Endothelial cell of umbilical vein (primary cell): Measurements from ENCODE around the gene AZU1. TPM values are rescaled to one million over a fixed set of nuclear protein-coding genes. Genes with fewer than 3 reads are reported as not detected.
A peak's percentile ranks its signal among the peaks of the same experiment; 100 is the strongest.

Source experiments
- BruUV-seq: library from RNA; stranded (reverse); fragments of 400-500 nt; replicated peaks from 2 replicates; lab custom pipeline; 2021; lab: Mats Ljungman, UMichigan
- CTCF ChIA-PET: fragments of 300-600, 350-600 bp; sonication (Branson Sonifier 250); formaldehyde crosslinking; loops from one replicate; lab custom pipeline; 2021; ENCODE audit warnings: antibody characterized with exemption, inconsistent platforms; lab: Charles Lee
- POLR2A ChIA-PET: fragments of 300-600, 350-600 bp; sonication (Branson Sonifier 250); formaldehyde crosslinking; loops from one replicate; lab custom pipeline; 2021; ENCODE audit warnings: antibody characterized with exemption, inconsistent platforms; lab: Charles Lee
- DNase-seq: peaks from one replicate; pipeline ENCODE4 v3.0.0-alpha.2; 2011; ENCODE audit warnings: low read depth, low spot score
- FAIRE-seq: peaks from 2 replicates; lab custom pipeline; 2011; peaks lifted over from hg19 to GRCh38; lab: Jason Lieb, UNC
- H2AFZ ChIP-seq: 2 replicates; pipeline ENCODE4 v1.6.0; 2012; ENCODE audit warnings: low read depth, low read length, control low read depth, inconsistent platforms
- H3K27ac ChIP-seq: 2 replicates; pipeline ENCODE4 v1.5.1; 2011; ENCODE audit warnings: low read depth, mild to moderate bottlenecking, control low read depth, low read length, moderate library complexity; ENCODE audit not compliant: insufficient read depth
- H3K27me3 ChIP-seq, 2 experiments: 2 replicates each; pipeline versions ENCODE4 v1.6.0 to v1.6.1; 2011; ENCODE audit warnings: low read length in 2 of 2, mixed read lengths in 1 of 2; ENCODE audit not compliant: control insufficient read depth in 2 of 2, insufficient read depth in 2 of 2
- H3K36me3 ChIP-seq, 2 experiments: 2 replicates in 1 of 2; 3 replicates in 1 of 2; pipeline ENCODE4 v1.5.1; 2011; ENCODE audit warnings: low read length in 2 of 2, mild to moderate bottlenecking in 1 of 2, moderate library complexity in 1 of 2; ENCODE audit not compliant: control insufficient read depth in 2 of 2, insufficient read depth in 2 of 2; ENCODE audit errors: extremely low read depth in 1 of 2
- H3K4me1 ChIP-seq: 3 replicates; pipeline ENCODE4 v1.5.1; 2011; ENCODE audit warnings: mild to moderate bottlenecking, low read length; ENCODE audit not compliant: control insufficient read depth, insufficient read depth; ENCODE audit errors: extremely low read depth
- H3K4me2 ChIP-seq: 2 replicates; pipeline ENCODE4 v1.6.1; 2011; ENCODE audit warnings: low read length, control low read depth, mixed read lengths; ENCODE audit not compliant: insufficient read depth
- H3K4me3 ChIP-seq, 3 experiments: fragments of 200-600 bp in 1 of 3; sonication (generic), shearing (Covaris generic) in 1 of 3; replicated peaks in 1 of 3; 2 replicates each; pipeline ENCODE4 v1.5.1; 2011 to 2016; ENCODE audit warnings: control low read depth in 3 of 3, low read length in 3 of 3, mild to moderate bottlenecking in 2 of 3, inconsistent platforms in 1 of 3, low read depth in 1 of 3, moderate library complexity in 1 of 3; ENCODE audit not compliant: insufficient read depth in 1 of 3
- H3K79me2 ChIP-seq: 2 replicates; pipeline ENCODE4 v1.6.0; 2012; ENCODE audit warnings: low read length, inconsistent platforms; ENCODE audit not compliant: control insufficient read depth, insufficient read depth
- H3K9ac ChIP-seq: replicated peaks from 2 replicates; pipeline ENCODE3; 2011; ENCODE audit warnings: low read length, control low read depth; ENCODE audit not compliant: insufficient read depth; ENCODE audit errors: extremely low read depth
- H3K9me1 ChIP-seq: replicated peaks from 3 replicates; pipeline ENCODE4 v1.6.0; 2011; ENCODE audit warnings: mild to moderate bottlenecking, low read length; ENCODE audit not compliant: control insufficient read depth, insufficient read depth; ENCODE audit errors: extremely low read depth
- H3K9me3 ChIP-seq: replicated peaks from 2 replicates; pipeline ENCODE4 v1.5.1; 2012; ENCODE audit warnings: low read length, inconsistent platforms; ENCODE audit not compliant: control insufficient read depth, insufficient read depth
- H4K20me1 ChIP-seq: replicated peaks from 2 replicates; pipeline ENCODE3; 2011; ENCODE audit warnings: mild to moderate bottlenecking, low read length; ENCODE audit not compliant: control insufficient read depth, insufficient read depth; ENCODE audit errors: extremely low read depth
- POLR2AphosphoS5 ChIP-seq: IDR thresholded peaks from 2 replicates; pipeline ENCODE4 v1.6.1; 2012; ENCODE audit warnings: low read depth, mild to moderate bottlenecking, control low read depth, low read length, moderate library complexity; ENCODE audit not compliant: insufficient read depth
- dilution Hi-C: fragments of 300-500 bp; cut with MboI; formaldehyde crosslinking; loops from one replicate; pipeline ENCODE4 v1.15.0; 2019; ENCODE audit warnings: low sequenced_read_pairs; ENCODE audit not compliant: extremely low pct_ligation_motif_present
- intact Hi-C: fragments of 100-400 bp; cut with micrococcal nuclease; formaldehyde crosslinking; loops from one replicate; pipeline ENCODE4 v1.10.0; 2022
- polyA plus RNA-seq, 4 experiments: library from polyadenylated mRNA; depleted of rRNA in 3 of 4; stranded (reverse) in 3 of 4; unstranded in 1 of 4; fragments of >200 nt; gene quantifications; 2 replicates each; pipeline versions ENCODE4 v1.2.1 to v1.2.3, GENCODE V29; 2011 to 2012; ENCODE audit warnings: missing spikeins in 1 of 4
- total RNA-seq: library from RNA; stranded (reverse); gene quantifications from 2 replicates; pipeline ENCODE4 v1.2.3, GENCODE V29; 2021
- TF ChIP-seq, protein P1 (sequence below), 2 donors: IDR thresholded peaks; 1 replicate in 1 of 2; 2 replicates in 1 of 2; pipeline ENCODE4 v1.5.1; 2011; ENCODE audit warnings: low read length in 2 of 2, mild to moderate bottlenecking in 2 of 2, moderate library complexity in 2 of 2, control low read depth in 1 of 2, inconsistent platforms in 1 of 2, low read depth in 1 of 2; ENCODE audit not compliant: insufficient read depth in 1 of 2; ENCODE audit errors: extremely low read depth in 1 of 2

Gene AZU1
- total and polyA plus RNA-seq, 2 donors (not counting 3 experiments of a cell fraction or from before 2014, with no cell fraction given), result 0.12 TPM; not detected in 1

DNA sequence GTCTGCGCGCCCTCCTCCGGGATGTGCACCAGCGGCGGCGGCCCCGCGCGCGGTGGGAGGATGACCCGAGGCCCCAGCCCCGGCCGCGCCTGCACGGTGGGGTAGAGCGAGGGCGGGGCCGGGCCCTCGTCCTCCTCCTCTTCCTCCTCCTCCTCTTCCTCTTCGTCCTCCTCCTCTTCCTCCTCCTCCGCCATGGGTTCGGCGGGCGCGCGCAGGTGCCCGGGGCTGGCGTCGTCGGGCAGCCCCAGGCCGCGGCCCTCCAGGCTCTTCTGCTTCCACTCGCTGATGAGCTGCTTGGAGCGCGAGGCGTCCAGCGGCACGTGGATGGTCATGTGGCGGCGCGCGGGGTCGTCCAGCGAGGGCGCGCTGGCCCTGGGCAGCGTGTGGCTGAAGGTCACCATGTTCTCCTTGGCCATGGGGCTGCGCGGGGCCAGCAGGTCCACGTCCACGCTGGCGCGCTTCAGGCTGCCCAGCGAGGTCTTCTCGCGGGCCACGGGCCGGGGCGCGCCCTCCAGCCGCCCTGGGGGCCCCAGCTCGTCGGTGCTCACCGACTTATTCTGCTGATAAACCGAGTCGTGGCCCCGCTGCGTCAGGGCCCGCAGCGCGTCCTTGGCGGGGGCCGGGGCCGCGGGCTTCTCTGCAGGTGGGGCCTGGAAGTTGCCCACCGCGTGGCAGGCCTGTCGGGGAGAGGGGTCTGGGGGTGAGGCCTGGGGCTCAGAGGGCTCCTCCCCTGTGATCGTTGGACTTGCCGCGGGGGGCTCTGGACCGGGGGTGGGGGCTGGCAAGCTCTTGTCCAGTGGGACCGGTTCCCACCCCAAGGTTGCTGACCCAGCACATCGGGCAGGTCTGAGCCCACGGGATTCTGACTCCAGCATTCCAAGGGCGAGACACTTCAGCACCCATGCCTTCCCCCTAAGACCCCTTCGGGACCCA lies 14.2 kb upstream of the AZU1 start:
- H3K27ac ChIP-seq, result no peak overlapping the region
- FAIRE-seq (no peak), DNase-seq (no peak)
- no peaks in the 10 kb centered on the region for H3K9me3 ChIP-seq
- peaks cover 3% of the 10 kb centered on the region for H4K20me1 ChIP-seq
- H3K4me1 ChIP-seq, result no peaks in the 10 kb centered on the region
- no TSS peak for BruUV-seq
- peaks cover 24 to 27% of the 10 kb centered on the region in 2 experiments for H3K36me3 ChIP-seq
- intact Hi-C loops, result no loop called here
- dilution Hi-C loops, result no loop called here
- H3K9ac ChIP-seq, result no peak overlapping the region
- H3K79me2 ChIP-seq, result peaks cover 15% of the 10 kb centered on the region
- ChIA-PET POLR2A (no interaction called here), CTCF (no interaction called here)
- H3K27me3 ChIP-seq, result no peaks in the 10 kb centered on the region
- H2AFZ ChIP-seq, result no peak overlapping the region
- no peak overlapping the region for H3K4me3 ChIP-seq
- no peak overlapping the region for H3K4me2 ChIP-seq
- TF ChIP-seq, protein P1, sequence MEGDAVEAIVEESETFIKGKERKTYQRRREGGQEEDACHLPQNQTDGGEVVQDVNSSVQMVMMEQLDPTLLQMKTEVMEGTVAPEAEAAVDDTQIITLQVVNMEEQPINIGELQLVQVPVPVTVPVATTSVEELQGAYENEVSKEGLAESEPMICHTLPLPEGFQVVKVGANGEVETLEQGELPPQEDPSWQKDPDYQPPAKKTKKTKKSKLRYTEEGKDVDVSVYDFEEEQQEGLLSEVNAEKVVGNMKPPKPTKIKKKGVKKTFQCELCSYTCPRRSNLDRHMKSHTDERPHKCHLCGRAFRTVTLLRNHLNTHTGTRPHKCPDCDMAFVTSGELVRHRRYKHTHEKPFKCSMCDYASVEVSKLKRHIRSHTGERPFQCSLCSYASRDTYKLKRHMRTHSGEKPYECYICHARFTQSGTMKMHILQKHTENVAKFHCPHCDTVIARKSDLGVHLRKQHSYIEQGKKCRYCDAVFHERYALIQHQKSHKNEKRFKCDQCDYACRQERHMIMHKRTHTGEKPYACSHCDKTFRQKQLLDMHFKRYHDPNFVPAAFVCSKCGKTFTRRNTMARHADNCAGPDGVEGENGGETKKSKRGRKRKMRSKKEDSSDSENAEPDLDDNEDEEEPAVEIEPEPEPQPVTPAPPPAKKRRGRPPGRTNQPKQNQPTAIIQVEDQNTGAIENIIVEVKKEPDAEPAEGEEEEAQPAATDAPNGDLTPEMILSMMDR (IDR thresholded peaks at IDR 0.05; ENCODE audit: extremely low read depth in 1 of 2, insufficient read depth in 1 of 2, low read depth in 1 of 2, low read length in 2 of 2), result no peak
- peak; percentile 67 for TF ChIP-seq POLR2AphosphoS5
- H3K9me1 ChIP-seq, result no peaks in the 10 kb centered on the region
